ENCODE measurements around the gene GAS6.

The GAS6 gene

DNA sequence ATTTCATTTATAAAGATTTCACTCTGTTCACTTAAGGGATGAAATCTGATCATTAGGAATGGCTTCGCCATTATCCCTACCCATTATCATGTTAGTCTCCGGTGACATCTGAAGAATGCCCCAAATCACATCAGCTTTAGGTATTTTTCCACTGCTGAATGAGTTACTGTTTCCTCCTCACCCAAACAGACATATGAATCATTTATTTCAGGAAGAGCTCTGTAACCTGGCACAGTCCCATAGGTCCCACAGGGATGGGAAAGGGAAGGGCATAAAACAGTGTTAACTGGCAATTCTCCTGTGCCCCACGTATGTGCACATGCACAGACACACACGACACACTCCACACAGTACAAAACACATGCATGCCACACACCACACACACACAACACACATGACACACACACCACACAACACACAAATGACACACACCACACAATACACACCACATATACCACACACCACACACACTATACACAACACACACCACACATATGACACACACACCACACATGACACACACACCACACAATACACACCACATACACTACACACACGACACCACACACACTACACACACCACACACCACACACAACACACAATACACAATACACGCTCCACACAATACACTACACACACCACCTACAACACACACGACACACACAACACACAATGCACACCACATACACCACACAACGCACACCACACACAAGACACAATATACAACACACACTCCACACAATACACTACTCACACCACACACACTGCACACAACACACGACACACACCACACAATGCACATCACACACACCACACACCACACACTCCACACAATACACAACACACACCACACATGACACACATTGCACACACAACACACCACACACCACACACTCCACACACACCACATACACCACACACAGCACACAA is 89.4 kb downstream of the GAS6 start:
- no peak for DNase-seq

DNA sequence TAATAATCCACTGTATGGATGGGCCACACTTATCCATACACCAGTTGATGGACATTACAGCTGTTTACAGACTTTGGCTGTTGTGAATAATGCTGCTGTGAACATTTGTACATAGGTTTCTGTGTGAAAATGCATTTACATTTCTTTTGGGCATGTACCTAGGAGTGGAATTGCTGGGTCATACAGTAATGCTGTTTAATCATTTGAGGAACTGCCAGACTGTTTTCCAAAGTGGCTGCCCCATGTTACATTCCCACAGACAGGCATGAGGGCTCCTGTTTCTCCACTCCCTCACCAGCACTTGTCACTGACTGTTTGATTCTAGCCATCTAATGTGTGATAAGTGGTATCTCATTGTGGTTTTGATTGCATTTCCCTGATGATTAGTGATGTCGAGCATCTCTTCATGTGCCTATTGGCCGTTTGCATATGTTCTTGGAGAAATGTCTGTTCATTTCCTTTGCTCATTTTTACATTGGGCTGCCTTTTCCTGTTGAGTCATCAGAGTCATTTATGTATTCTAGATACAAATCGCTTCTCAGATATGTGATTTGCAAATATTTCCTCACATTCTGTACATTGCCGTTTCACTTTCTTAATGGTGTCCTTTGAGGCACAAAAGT is 92.1 kb downstream of the GAS6 start:
- no peak for DNase-seq

DNA sequence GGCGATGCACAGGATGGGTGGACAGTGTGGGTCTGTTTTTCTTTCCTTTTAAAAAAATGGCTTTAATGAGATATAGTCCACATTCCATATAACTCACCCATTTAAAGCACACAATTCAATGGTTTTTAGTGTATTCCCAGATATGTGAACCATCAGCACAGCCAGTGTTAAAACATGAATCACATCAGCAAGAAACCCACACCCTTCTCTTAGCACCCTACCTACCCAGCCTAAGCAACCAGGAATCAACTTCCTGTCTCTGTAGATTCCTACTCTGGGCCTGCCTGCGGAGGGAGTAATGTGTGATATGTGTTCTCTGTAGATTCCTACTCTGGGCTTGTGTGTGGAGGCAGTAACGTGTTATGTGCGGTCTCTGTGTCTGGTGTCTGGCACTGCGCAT is 92.9 kb downstream of the GAS6 start:
- no peak for DNase-seq

Data from right kidney (tissue), 1 donor.